SK-N-MC (cell line): ENCODE results near the gene SNRNP27.
"Not testable (repeated sequence)": the region's sequence is repeated elsewhere in the genome, so short reads cannot be mapped to it uniquely, and the experiment has no call there.

Experiments
- DNase-seq: peaks from one replicate; pipeline ENCODE4 v3.0.0-alpha.2; 2011; ENCODE audit warnings: low read depth, low spot score
- H3K27ac ChIP-seq: fragments of 200-600 bp; sonication (generic); 2 replicates; pipeline ENCODE4 v1.5.1; 2016; ENCODE audit warnings: mixed run types
- H3K36me3 ChIP-seq: fragments of 200-600 bp; sonication (generic); 2 replicates; pipeline ENCODE4 v1.6.1; 2017; ENCODE audit warnings: antibody characterized with exemption, low read length, mixed read lengths; ENCODE audit not compliant: insufficient read depth
- H3K4me3 ChIP-seq: fragments of 200-600 bp; sonication (generic); 2 replicates; pipeline ENCODE4 v1.5.1; 2016
- H3K9ac ChIP-seq: fragments of 200-600 bp; sonication (generic); 2 replicates; pipeline ENCODE4 v1.8.0; 2017; ENCODE audit warnings: mixed run types, mixed read lengths; ENCODE audit not compliant: insufficient read length
- H3K9me3 ChIP-seq: fragments of 200-600 bp; sonication (generic); 2 replicates; pipeline ENCODE4 v1.6.1; 2017; ENCODE audit warnings: low read depth, mild to moderate bottlenecking, antibody characterized with exemption, low read length, moderate library complexity, mixed read lengths
- EZH2 ChIP-seq: fragments of 200-600 bp; sonication (generic); IDR thresholded peaks from one replicate; pipeline ENCODE4 v1.6.1; 2017; ENCODE audit warnings: antibody characterized with exemption
- FOXP2 ChIP-seq: optimal IDR thresholded peaks from 2 replicates; pipeline ENCODE3; 2011; ENCODE audit warnings: mild to moderate bottlenecking, moderate library complexity; ENCODE audit not compliant: insufficient read depth; ENCODE audit errors: extremely low read length, control extremely low read depth
- POLR2AphosphoS5 ChIP-seq: IDR thresholded peaks from 2 replicates; pipeline ENCODE4 v1.6.1; 2012; ENCODE audit warnings: mild to moderate bottlenecking, low read depth, low read length, borderline replicate concordance

SNRNP27 gene

GRCh38 chr2:69947325-69947931, 53.7 kb downstream of the SNRNP27 start:
- no peak overlapping the region for H3K9ac ChIP-seq
- H3K9me3 ChIP-seq: no peaks in the 10 kb centered on the region
- no peaks in the 10 kb centered on the region for H3K36me3 ChIP-seq
- TF ChIP-seq POLR2AphosphoS5: no peak
- no peak for TF ChIP-seq EZH2
- TF ChIP-seq FOXP2: no peak
- H3K4me3 ChIP-seq: no peak overlapping the region
- no peak overlapping the region for H3K27ac ChIP-seq
- DNase-seq: no peak

GRCh38 chr2:69948032-69948962, 54.5 kb downstream of the SNRNP27 start:
- TF ChIP-seq POLR2AphosphoS5 (no peak), EZH2 (no peak), FOXP2 (no peak)
- H3K27ac ChIP-seq: no peak overlapping the region
- no peak overlapping the region for H3K9ac ChIP-seq

GRCh38 chr2:69948963-69949645, 55.3 kb downstream of the SNRNP27 start:
- Histone ChIP-seq H3K9me3 (no peaks in the 10 kb centered on the region), H3K4me3 (no peak overlapping the region), H3K36me3 (no peaks in the 10 kb centered on the region), H3K9ac (no peak overlapping the region), H3K27ac (no peak overlapping the region)
- DNase-seq: no peak
- TF ChIP-seq POLR2AphosphoS5 (no peak), EZH2 (no peak), FOXP2 (no peak)

More at GRCh38 chr2:69948032-69948962, 54.5 kb downstream of the SNRNP27 start:
- no peak for DNase-seq
- no peaks in the 10 kb centered on the region for H3K36me3 ChIP-seq
- no peaks in the 10 kb centered on the region for H3K9me3 ChIP-seq
- H3K4me3 ChIP-seq: no peak overlapping the region

- no peaks in the 10 kb centered on the region for H3K9me3 ChIP-seq
- no peak for TF ChIP-seq FOXP2
- no peak for TF ChIP-seq EZH2
- no peak for TF ChIP-seq POLR2AphosphoS5
- no peak for DNase-seq
- H3K4me3 ChIP-seq: no peak overlapping the region
- no peaks in the 10 kb centered on the region for H3K36me3 ChIP-seq
- no peak overlapping the region for H3K9ac ChIP-seq
- no peak overlapping the region for H3K27ac ChIP-seq
These were observed 56.5 kb downstream of the SNRNP27 start for GRCh38 chr2:69950241-69950640.

- not testable (repeated sequence) for H3K4me3 ChIP-seq, H3K9ac ChIP-seq, H3K27ac ChIP-seq, DNase-seq, H3K9me3 ChIP-seq, H3K36me3 ChIP-seq
These were observed 56.9 kb downstream of the SNRNP27 start for GRCh38 chr2:69950671-69951070.

GRCh38 chr2:69952336-69953115, 58.8 kb downstream of the SNRNP27 start:
- Histone ChIP-seq H3K36me3 (no peaks in the 10 kb centered on the region), H3K9ac (no peak overlapping the region), H3K9me3 (no peaks in the 10 kb centered on the region), H3K4me3 (no peak overlapping the region), H3K27ac (no peak overlapping the region)
- TF ChIP-seq FOXP2 (no peak), POLR2AphosphoS5 (no peak), EZH2 (no peak)
- DNase-seq: no peak

- Histone ChIP-seq H3K9ac (no peak overlapping the region), H3K9me3 (no peaks in the 10 kb centered on the region), H3K27ac (no peak overlapping the region), H3K36me3 (no peaks in the 10 kb centered on the region), H3K4me3 (no peak overlapping the region)
- TF ChIP-seq FOXP2 (no peak), EZH2 (no peak), POLR2AphosphoS5 (no peak)
- no peak for DNase-seq
These were observed 60.3 kb downstream of the SNRNP27 start for GRCh38 chr2:69954084-69954483.
